Activated CD4-positive, alpha-beta T cell treated with anti-CD3 and anti-CD28 coated beads for 36 hours (primary cell): ENCODE measurements around the gene ITGA3. TPM values are rescaled to one million over a fixed set of nuclear protein-coding genes. Genes with fewer than 3 reads are reported as not detected.

Experiments
- ATAC-seq: fragments of 200-7000 bp; cut with Tn5 transposase; one replicate; pipeline ENCODE4 v1.10.0; 2021; ENCODE audit warnings: mild to moderate bottlenecking, moderate library complexity
- CTCF ChIA-PET: fragments of 350-600 bp; sonication (Branson Sonifier 250); formaldehyde crosslinking; loops from one replicate; lab custom pipeline; 2021; ENCODE audit warnings: antibody characterized with exemption; lab: Charles Lee
- POLR2A ChIA-PET: fragments of 350-600 bp; sonication (Branson Sonifier 250); formaldehyde crosslinking; loops from one replicate; lab custom pipeline; 2021; ENCODE audit warnings: antibody characterized with exemption, inconsistent platforms; lab: Charles Lee
- DNase-seq: peaks from one replicate; pipeline ENCODE4 v3.0.0-alpha.2; 2020
- H3K27ac Mint-ChIP-seq: one replicate; pipeline ENCODE4 v1.8.0; 2021; ENCODE audit warnings: mixed read lengths
- H3K27me3 Mint-ChIP-seq: one replicate; pipeline ENCODE4 v1.8.0; 2021; ENCODE audit warnings: mixed read lengths
- H3K36me3 Mint-ChIP-seq: one replicate; pipeline ENCODE4 v1.8.0; 2021; ENCODE audit warnings: low read depth, mixed read lengths
- H3K4me1 Mint-ChIP-seq: one replicate; pipeline ENCODE4 v1.8.0; 2021; ENCODE audit warnings: mixed read lengths
- H3K4me3 Mint-ChIP-seq: one replicate; pipeline ENCODE4 v1.8.0; 2021; ENCODE audit warnings: mild to moderate bottlenecking, moderate library complexity, mixed read lengths
- H3K9me3 Mint-ChIP-seq: one replicate; pipeline ENCODE4 v1.8.0; 2021; ENCODE audit warnings: low read depth, mixed read lengths
- intact Hi-C, 2 experiments: fragments of 100-400 bp; cut with DNase I in 1 of 2; cut with micrococcal nuclease in 1 of 2; formaldehyde crosslinking; loops; one replicate each; pipeline versions ENCODE4 v1.14.2 to v1.15.1; 2022 to 2024; cut with DNase I, micrococcal nuclease
- total RNA-seq, 2 experiments: library from RNA; stranded (reverse); gene quantifications; one replicate each; pipeline ENCODE4 v1.2.3, GENCODE V29; 2021

Gene ITGA3
- total RNA-seq, 2 experiments from 2014 or later = 6.8 to 7.8 TPM

GRCh38 chr17:50112694-50113093, 56.8 kb downstream of the ITGA3 start:
- no peak for ATAC-seq
- POLR2A ChIA-PET = no interaction called here
- no peak for DNase-seq
- Mint-ChIP-seq H3K36me3 (no peaks in the 10 kb centered on the region), H3K9me3 (no peaks in the 10 kb centered on the region), H3K27ac (no peak overlapping the region), H3K4me1 (peaks cover 7% of the 10 kb centered on the region), H3K4me3 (no peak overlapping the region), H3K27me3 (peaks cover 18% of the 10 kb centered on the region)
- intact Hi-C loops = no loop called here
- CTCF ChIA-PET = interaction anchor here (0.5 to 2.4 kb wide), 7 partner anchors 14 to 232 kb away, joined by 3 to 13 read pairs (median 3); no protein-coding TSS in a partner anchor

DNA sequence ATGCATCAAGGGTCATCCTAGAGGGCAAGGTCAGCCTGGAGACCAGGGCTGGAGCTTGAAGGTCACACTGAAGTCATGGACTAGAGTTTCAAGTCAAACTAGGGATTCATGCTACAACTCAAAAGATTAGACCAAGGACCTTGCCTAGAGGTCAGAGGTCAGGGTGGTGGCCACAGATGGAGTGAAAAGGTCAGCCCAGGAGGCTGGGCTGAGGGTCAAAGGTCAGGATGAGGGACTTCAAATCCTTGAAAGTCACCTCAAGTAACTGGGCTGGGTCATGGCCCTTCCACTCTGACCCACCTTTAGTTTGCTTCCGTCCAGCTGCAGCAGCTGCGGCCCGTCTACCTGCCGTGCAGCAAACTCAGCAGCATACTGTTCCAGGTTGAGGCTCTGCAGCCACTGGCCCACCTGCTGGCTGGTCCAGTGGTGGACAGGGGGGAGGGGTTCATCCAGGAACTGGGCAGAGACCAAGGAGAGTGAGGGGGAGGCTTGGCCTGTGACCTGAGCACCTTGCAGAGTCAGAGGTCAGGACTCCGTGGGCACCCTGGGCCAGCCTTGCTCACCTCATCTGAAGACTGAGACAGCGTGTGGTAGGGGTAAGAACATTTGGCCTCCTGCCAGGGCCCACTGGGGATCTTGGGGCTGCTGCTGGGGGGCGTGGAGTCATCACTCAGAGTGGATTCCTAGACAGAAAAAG, 57.9 kb downstream of the ITGA3 start:
- intact Hi-C loops = no loop called here
- POLR2A ChIA-PET = no interaction called here

GRCh38 chr17:50114401-50114800, 58.5 kb downstream of the ITGA3 start:
- no peaks in the 10 kb centered on the region for H3K9me3 Mint-ChIP-seq
- no peak overlapping the region for H3K4me3 Mint-ChIP-seq
- H3K27ac Mint-ChIP-seq = no peak overlapping the region
- intact Hi-C loops = no loop called here
- peaks cover 7% of the 10 kb centered on the region for H3K4me1 Mint-ChIP-seq
- DNase-seq = no peak
- CTCF ChIA-PET = interaction anchor here (0.9 to 3.8 kb wide), 13 partner anchors 9 to 167 kb away, joined by 3 to 42 read pairs (median 4); partner anchors contain the start of gene PDK2
- H3K36me3 Mint-ChIP-seq = no peaks in the 10 kb centered on the region
- POLR2A ChIA-PET = no interaction called here
- peaks cover 27% of the 10 kb centered on the region for H3K27me3 Mint-ChIP-seq
- no peak for ATAC-seq

More for the DNA sequence above, 57.9 kb downstream of the ITGA3 start:
- Mint-ChIP-seq H3K27ac (no peak overlapping the region), H3K27me3 (peaks cover 22% of the 10 kb centered on the region), H3K9me3 (no peaks in the 10 kb centered on the region), H3K4me3 (no peak overlapping the region), H3K4me1 (peaks cover 7% of the 10 kb centered on the region), H3K36me3 (no peaks in the 10 kb centered on the region)
- ATAC-seq = no peak
- CTCF ChIA-PET = interaction anchor here (0.6 to 3.8 kb wide), 6 partner anchors 19 to 284 kb away, joined by 3 to 42 read pairs (median 6); partner anchors contain the start of gene PDK2
- no peak for DNase-seq

GRCh38 chr17:50114849-50115357, 59.0 kb downstream of the ITGA3 start:
- ChIA-PET POLR2A (no interaction called here), CTCF (interaction anchor here (0.5 to 3.8 kb wide), 20 partner anchors 8 to 1382 kb away, joined by 3 to 42 read pairs (median 4); partner anchors contain the start of genes ITGA3 and PDK2)
- ATAC-seq (peak; percentile 76), DNase-seq (peak; percentile 65)
- Mint-ChIP-seq H3K27me3 (peaks cover 31% of the 10 kb centered on the region), H3K27ac (no peak overlapping the region), H3K4me3 (no peak overlapping the region), H3K4me1 (peaks cover 7% of the 10 kb centered on the region), H3K36me3 (no peaks in the 10 kb centered on the region), H3K9me3 (no peaks in the 10 kb centered on the region)
- intact Hi-C loops = loop anchor here (1.0 to 5.0 kb wide), 2 partner anchors 46 to 47 kb away; no protein-coding TSS in a partner anchor

DNA sequence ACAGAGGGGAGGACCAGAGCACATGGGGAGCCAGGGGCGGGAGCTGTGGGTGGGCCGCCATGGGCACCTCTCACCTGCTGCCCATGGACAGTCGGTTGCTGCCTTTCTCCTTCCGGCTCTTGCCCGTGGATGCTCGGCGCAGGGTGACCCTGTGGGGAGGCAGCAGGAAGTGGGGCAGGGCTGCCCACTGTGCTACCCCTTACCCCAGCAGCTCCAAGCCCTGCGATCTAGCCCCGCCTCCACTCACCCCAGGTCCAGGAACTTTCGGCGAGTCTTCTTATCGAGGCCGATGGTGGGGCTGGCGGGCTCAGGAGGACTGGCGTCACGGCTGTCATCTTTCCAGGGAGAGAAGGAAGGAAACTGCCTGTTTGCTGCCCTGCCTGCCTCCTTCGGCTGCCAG, 59.8 kb downstream of the ITGA3 start:
- no peak overlapping the region for H3K4me3 Mint-ChIP-seq
- peaks cover 31% of the 10 kb centered on the region for H3K27me3 Mint-ChIP-seq
- no peak for DNase-seq
- no peak for ATAC-seq
- POLR2A ChIA-PET = no interaction called here
- intact Hi-C loops = loop anchor here (1.0 to 5.0 kb wide), 3 partner anchors 46 to 181 kb away; no protein-coding TSS in a partner anchor
- H3K36me3 Mint-ChIP-seq = no peaks in the 10 kb centered on the region
- no peak overlapping the region for H3K27ac Mint-ChIP-seq
- CTCF ChIA-PET = interaction anchor here (0.5 to 3.8 kb wide), 16 partner anchors 8 to 320 kb away, joined by 3 to 42 read pairs (median 4); partner anchors contain the start of genes ITGA3 and PDK2
- no peaks in the 10 kb centered on the region for H3K9me3 Mint-ChIP-seq
- peaks cover 7% of the 10 kb centered on the region for H3K4me1 Mint-ChIP-seq

DNA sequence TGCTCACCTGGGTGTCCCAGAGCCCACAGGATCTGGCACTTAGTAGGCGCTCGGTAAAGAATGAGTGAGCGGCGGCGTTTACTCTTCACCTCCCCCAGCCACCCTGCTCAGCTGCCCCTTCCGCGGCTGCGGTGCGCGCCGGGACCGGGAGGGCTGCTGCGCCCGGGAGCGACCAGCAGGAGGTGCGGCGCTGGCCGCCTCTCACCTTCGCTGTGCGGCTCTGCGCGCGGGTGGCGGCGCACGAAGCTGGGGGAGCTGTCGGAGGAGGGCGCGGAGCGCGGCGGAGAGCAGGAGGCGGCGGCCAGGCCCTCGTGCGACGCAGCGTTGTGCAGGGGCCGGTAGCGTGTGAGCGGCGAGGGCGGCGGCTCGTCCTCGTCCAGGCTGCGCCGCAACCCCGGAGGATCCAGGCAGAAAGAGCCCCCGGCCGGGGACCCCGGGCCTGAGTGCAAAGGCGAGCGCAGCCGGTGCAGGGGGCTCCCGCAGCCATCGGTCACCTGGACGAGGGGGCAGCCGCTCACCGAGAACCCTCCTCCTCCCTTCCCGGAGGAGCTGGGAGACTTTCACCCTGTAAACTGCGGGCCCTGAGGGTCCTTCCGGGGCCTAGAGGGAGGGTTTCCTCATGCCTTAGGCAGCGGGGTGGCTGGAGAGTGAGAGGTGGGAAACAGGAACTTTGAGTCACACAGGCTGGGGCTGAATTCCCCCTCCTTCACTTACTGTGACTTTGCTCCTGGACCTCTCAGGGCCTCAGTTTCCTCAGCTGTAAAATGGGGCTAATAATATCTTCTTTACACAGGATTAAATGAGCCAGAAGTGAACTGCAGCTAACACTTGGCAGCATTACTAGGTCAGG, 61.5 kb downstream of the ITGA3 start:
- Mint-ChIP-seq H3K27me3 (peaks cover 31% of the 10 kb centered on the region), H3K27ac (no peak overlapping the region), H3K9me3 (no peaks in the 10 kb centered on the region), H3K4me1 (peaks cover 7% of the 10 kb centered on the region), H3K36me3 (no peaks in the 10 kb centered on the region), H3K4me3 (peak overlapping the region; percentile 17)
- ChIA-PET POLR2A (interaction anchor here (1.1 kb wide), 1 partner anchor 23 kb away, joined by 4 read pairs; no protein-coding TSS in a partner anchor), CTCF (interaction anchor here (0.7 to 3.8 kb wide), 18 partner anchors 9 to 158 kb away, joined by 3 to 42 read pairs (median 4); partner anchors contain the start of genes COL1A1, PDK2 and SAMD14)
- ATAC-seq = peak; percentile 88
- intact Hi-C loops = loop anchor here (1.0 to 5.0 kb wide), 3 partner anchors 45 to 179 kb away; no protein-coding TSS in a partner anchor
- DNase-seq = peak; percentile 83

- ChIA-PET POLR2A (no interaction called here), CTCF (interaction anchor here (0.7 to 2.2 kb wide), 12 partner anchors 9 to 179 kb away, joined by 3 to 9 read pairs (median 4); partner anchors contain the start of gene SAMD14)
- intact Hi-C loops = loop anchor here in 1 of 2 experiments (5.0 kb wide), 1 partner anchor 44 kb away; no protein-coding TSS in a partner anchor
- DNase-seq = no peak
- Mint-ChIP-seq H3K9me3 (no peaks in the 10 kb centered on the region), H3K4me3 (no peak overlapping the region), H3K27me3 (peaks cover 31% of the 10 kb centered on the region), H3K27ac (no peak overlapping the region), H3K36me3 (no peaks in the 10 kb centered on the region), H3K4me1 (peaks cover 7% of the 10 kb centered on the region)
- ATAC-seq = no peak
These were observed 62.3 kb downstream of the ITGA3 start for GRCh38 chr17:50118076-50118827.

GRCh38 chr17:50118828-50119218, 62.9 kb downstream of the ITGA3 start:
- no peaks in the 10 kb centered on the region for H3K36me3 Mint-ChIP-seq
- no peak for ATAC-seq
- no peaks in the 10 kb centered on the region for H3K9me3 Mint-ChIP-seq
- H3K27me3 Mint-ChIP-seq = peaks cover 31% of the 10 kb centered on the region
- intact Hi-C loops = loop anchor here in 1 of 2 experiments (5.0 kb wide), 1 partner anchor 43 kb away; no protein-coding TSS in a partner anchor
- CTCF ChIA-PET = interaction anchor here (0.6 to 2.2 kb wide), 11 partner anchors 10 to 258 kb away, joined by 3 to 8 read pairs (median 4); partner anchors contain the start of gene SAMD14
- no peak for DNase-seq
- no peak overlapping the region for H3K27ac Mint-ChIP-seq
- H3K4me1 Mint-ChIP-seq = peaks cover 7% of the 10 kb centered on the region
- POLR2A ChIA-PET = no interaction called here
- H3K4me3 Mint-ChIP-seq = no peak overlapping the region

GRCh38 chr17:50120475-50121253, 64.8 kb downstream of the ITGA3 start:
- Mint-ChIP-seq H3K9me3 (no peaks in the 10 kb centered on the region), H3K36me3 (no peaks in the 10 kb centered on the region), H3K27ac (no peak overlapping the region), H3K4me3 (no peak overlapping the region), H3K27me3 (peaks cover 26% of the 10 kb centered on the region), H3K4me1 (peaks cover 7% of the 10 kb centered on the region)
- ATAC-seq = no peak
- CTCF ChIA-PET = interaction anchor here (0.5 to 3.3 kb wide), 6 partner anchors 19 to 398 kb away, joined by 3 to 15 read pairs (median 6); no protein-coding TSS in a partner anchor
- POLR2A ChIA-PET = no interaction called here
- no peak for DNase-seq
- intact Hi-C loops = no loop called here
